Upper lobe of left lung (tissue), 4 donors: ENCODE measurements around the gene LGALS7.

Experiments
- EP300 ChIP-seq, 4 donors: sonication (generic); formaldehyde crosslinking; IDR thresholded peaks; one replicate each; pipeline ENCODE4 v1.5.1; 2017; ENCODE audit warnings: antibody characterized with exemption in 4 of 4, control low read depth in 2 of 4
- POLR2A ChIP-seq, 4 donors: fragments of 450-650 bp; IDR thresholded peaks; one replicate each; pipeline ENCODE4 v1.5.1; 2016 to 2017; ENCODE audit warnings: antibody characterized with exemption in 4 of 4, mild to moderate bottlenecking in 2 of 4
- POLR2AphosphoS5 ChIP-seq, 2 donors: sonication (generic); formaldehyde crosslinking; IDR thresholded peaks; one replicate each; pipeline ENCODE4 v1.5.1; 2017; ENCODE audit warnings: antibody characterized with exemption in 2 of 2
- TF ChIP-seq, protein P1 (sequence below), 6 experiments: fragments of 450-650 bp in 4 of 6; fragments of 200-600 bp in 2 of 6; sonication (generic) in 2 of 6; IDR thresholded peaks; one replicate each; pipeline ENCODE4 v1.5.1; 2016 to 2019; ENCODE audit warnings: antibody characterized with exemption in 6 of 6

DNA sequence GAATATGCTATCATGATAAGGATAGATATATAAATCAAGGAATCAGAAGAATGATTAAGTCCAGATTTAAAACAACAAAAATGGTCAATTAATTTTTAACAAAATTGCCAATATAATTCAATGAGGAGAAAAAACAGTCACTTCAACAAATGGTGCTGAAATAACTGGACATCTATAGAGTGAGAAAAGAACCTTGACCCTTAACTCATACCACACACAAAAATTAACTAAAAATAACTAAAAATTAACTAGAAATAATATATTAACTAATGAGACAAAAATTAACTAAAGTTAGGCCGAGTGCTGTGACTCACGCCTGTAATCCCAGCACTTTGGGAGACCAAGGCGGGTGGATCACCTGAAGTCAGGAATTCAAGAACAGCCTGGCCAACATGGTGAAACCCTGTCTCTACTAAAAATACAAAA, 9.5 kb downstream of the LGALS7 start:
- TF ChIP-seq, protein P1, sequence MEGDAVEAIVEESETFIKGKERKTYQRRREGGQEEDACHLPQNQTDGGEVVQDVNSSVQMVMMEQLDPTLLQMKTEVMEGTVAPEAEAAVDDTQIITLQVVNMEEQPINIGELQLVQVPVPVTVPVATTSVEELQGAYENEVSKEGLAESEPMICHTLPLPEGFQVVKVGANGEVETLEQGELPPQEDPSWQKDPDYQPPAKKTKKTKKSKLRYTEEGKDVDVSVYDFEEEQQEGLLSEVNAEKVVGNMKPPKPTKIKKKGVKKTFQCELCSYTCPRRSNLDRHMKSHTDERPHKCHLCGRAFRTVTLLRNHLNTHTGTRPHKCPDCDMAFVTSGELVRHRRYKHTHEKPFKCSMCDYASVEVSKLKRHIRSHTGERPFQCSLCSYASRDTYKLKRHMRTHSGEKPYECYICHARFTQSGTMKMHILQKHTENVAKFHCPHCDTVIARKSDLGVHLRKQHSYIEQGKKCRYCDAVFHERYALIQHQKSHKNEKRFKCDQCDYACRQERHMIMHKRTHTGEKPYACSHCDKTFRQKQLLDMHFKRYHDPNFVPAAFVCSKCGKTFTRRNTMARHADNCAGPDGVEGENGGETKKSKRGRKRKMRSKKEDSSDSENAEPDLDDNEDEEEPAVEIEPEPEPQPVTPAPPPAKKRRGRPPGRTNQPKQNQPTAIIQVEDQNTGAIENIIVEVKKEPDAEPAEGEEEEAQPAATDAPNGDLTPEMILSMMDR (IDR thresholded peaks at IDR 0.05): no peak
- TF ChIP-seq EP300 (IDR thresholded peaks at IDR 0.05) (no peak), POLR2A (IDR thresholded peaks at IDR 0.05) (no peak), POLR2AphosphoS5 (IDR thresholded peaks at IDR 0.05) (no peak)
